Thyroid gland (tissue), 4 donors: Measurements from ENCODE around the gene U2SURP. TPM values are rescaled to one million over a fixed set of nuclear protein-coding genes. Genes with fewer than 3 reads are reported as not detected.
"Not testable (repeated sequence)": the region's sequence is repeated elsewhere in the genome, so short reads cannot be mapped to it uniquely, and the experiment has no call there.

Source experiments
- DNase-seq, 2 donors: peaks; one replicate each; pipeline ENCODE4 v3.0.0-alpha.2; 2019
- H3K27ac ChIP-seq, 3 donors: fragments of 200-600 bp; sonication (generic); 1 replicate in 2 of 3; 2 replicates in 1 of 3; pipeline ENCODE4 v1.5.1; 2016 to 2019; ENCODE audit warnings: mild to moderate bottlenecking in 1 of 3, moderate library complexity in 1 of 3
- H3K27me3 ChIP-seq: fragments of 200-600 bp; sonication (generic); one replicate; pipeline ENCODE4 v1.5.1; 2019
- H3K36me3 ChIP-seq, 2 donors: fragments of 200-600 bp; sonication (generic); one replicate each; pipeline ENCODE4 v1.5.1; 2016 to 2019
- H3K4me1 ChIP-seq, 2 donors: fragments of 200-600 bp; sonication (generic); one replicate each; pipeline ENCODE4 v1.5.1; 2017 to 2019
- H3K4me3 ChIP-seq, 3 donors: fragments of 200-600 bp; sonication (generic); replicated peaks in 1 of 3; 1 replicate in 2 of 3; 2 replicates in 1 of 3; pipeline ENCODE4 v1.5.1; 2016; ENCODE audit warnings: mild to moderate bottlenecking in 1 of 3
- H3K9me3 ChIP-seq: fragments of 200-600 bp; sonication (generic); one replicate; pipeline ENCODE4 v1.5.1; 2017
- CTCF ChIP-seq, 6 experiments: fragments of 200-600 bp in 3 of 6; fragments of 450-650 bp in 3 of 6; sonication (generic) in 3 of 6; IDR thresholded peaks; one replicate each; pipeline ENCODE4 v1.5.1; 2016 to 2019; ENCODE audit warnings: antibody characterized with exemption in 6 of 6, mild to moderate bottlenecking in 2 of 6, inconsistent platforms in 1 of 6, moderate library complexity in 1 of 6
- POLR2A ChIP-seq, 2 donors: fragments of 450-650 bp; IDR thresholded peaks; one replicate each; pipeline ENCODE4 v1.6.1; 2017; ENCODE audit warnings: antibody characterized with exemption in 2 of 2, mild to moderate bottlenecking in 2 of 2, moderate library complexity in 1 of 2
- WGBS, 2 donors: methylation state at CpG; one replicate each; pipeline ENCODE4 v1.1.5; 2017; 5-methylcytosine and 5-hydroxymethylcytosine counted together
- intact Hi-C: fragments of 100-400 bp; cut with DNase I; formaldehyde crosslinking; loops from one replicate; pipeline ENCODE4 v1.15.1; 2023
- total RNA-seq, 4 donors: library from RNA; depleted of rRNA; stranded (reverse); fragments of >200 nt; gene quantifications; one replicate each; pipeline ENCODE4 v1.2.3, GENCODE V29; 2016

The U2SURP gene
- total RNA-seq, 4 donors from 2014 or later = 87.8 to 144 (median 102) TPM

DNA sequence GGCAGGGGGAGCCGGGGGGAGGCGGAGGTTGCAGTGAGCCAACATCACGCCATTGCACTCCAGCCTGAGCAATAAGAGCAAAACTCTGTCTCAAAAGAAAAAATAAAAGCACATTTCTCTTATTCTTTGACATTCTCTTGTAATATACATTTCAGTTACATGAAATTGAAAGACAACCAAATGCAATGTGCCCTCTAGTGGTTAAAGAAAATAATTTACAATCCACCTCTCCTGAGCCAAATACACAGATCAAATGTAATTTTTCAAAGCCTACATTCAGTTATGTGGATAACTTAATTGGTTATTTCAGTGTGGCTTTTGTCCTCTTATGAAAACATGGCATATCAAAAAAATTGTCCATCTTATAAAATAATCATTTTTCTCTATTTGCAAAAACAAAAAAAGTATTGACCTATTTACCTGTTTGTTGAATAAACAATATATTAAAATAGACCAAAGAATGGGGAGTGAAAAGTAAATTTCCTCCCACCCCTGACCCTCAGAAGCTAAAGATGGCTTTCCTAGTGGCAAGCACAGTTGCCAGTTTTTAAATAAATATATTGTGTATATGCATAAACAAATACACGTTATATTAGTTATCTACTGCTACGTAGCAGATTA lies 14.2 kb upstream of the U2SURP start:
- H3K27me3 ChIP-seq = no peaks in the 10 kb centered on the region
- 64 to 71% methylated on average over 5 of the region's 5 CpGs for WGBS, 2 donors
- H3K9me3 ChIP-seq = no peaks in the 10 kb centered on the region
- intact Hi-C loops = no loop called here
- H3K36me3 ChIP-seq = no peaks in the 10 kb centered on the region
- no peak overlapping the region for H3K27ac ChIP-seq
- DNase-seq = no peak
- H3K4me3 ChIP-seq = no peak overlapping the region
- H3K4me1 ChIP-seq = no peaks in the 10 kb centered on the region
- TF ChIP-seq POLR2A (IDR thresholded peaks at IDR 0.05) (no peak), CTCF (IDR thresholded peaks at IDR 0.05) (peak in 4 of 6 experiments; percentile 24 to 65 (median 56))

DNA sequence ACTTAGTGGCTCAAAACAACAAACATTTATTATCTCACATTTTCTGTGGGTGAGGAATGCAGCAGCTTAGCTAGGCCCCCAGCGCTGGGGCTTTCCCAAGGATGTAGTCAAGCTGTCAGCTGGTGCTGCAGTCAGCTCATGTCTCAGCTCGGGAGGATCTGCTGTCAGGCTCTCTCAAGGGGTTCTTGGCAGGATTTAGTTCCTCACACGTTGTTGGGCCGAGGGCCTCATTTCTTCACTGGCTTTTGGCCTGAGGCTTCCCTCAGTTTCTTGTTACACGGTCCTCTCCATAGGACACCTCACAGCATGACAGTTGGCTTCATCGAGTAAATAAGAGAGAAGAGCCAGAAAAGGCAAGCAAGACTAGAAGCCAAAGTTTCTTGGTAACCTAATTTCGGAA lies 13.7 kb upstream of the U2SURP start:
- no peak for TF ChIP-seq POLR2A (IDR thresholded peaks at IDR 0.05)
- TF ChIP-seq CTCF (IDR thresholded peaks at IDR 0.05) = no peak
- 24 to 26% methylated on average over 7 of the region's 7 CpGs for WGBS, 2 donors
- intact Hi-C loops = no loop called here
- Histone ChIP-seq H3K36me3 (no peaks in the 10 kb centered on the region), H3K4me3 (no peak overlapping the region), H3K27ac (no peak overlapping the region), H3K9me3 (no peaks in the 10 kb centered on the region), H3K27me3 (no peaks in the 10 kb centered on the region), H3K4me1 (no peaks in the 10 kb centered on the region)
- DNase-seq = no peak

DNA sequence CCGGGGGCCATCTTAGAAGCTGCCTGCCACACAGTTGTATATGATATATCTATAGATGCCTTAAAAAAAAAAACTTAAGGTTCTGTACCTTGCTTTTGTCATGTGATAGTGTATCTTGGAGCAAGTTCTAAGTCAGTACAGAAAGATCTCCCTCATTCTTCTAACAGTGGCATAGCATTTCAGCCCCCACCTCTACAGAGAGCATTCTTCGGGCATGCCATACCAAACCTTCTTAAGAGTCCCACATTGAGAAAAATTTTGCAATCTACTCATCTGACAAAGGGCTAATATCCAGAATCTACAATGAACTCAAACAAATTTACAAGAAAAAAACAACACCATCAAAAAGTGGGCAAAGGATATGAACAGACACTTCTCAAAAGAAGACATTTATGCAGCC lies 13.1 kb upstream of the U2SURP start:
- H3K4me1 ChIP-seq, intact Hi-C loops, H3K27me3 ChIP-seq, H3K4me3 ChIP-seq, H3K36me3 ChIP-seq, DNase-seq, H3K9me3 ChIP-seq, H3K27ac ChIP-seq: not testable (repeated sequence)
- WGBS, 2 donors = 84 to 93% methylated on average over 2 of the region's 2 CpGs

GRCh38 chr3:142988826-142989225 lies 12.5 kb upstream of the U2SURP start:
- H3K9me3 ChIP-seq, intact Hi-C loops, DNase-seq: not testable (repeated sequence)

DNA sequence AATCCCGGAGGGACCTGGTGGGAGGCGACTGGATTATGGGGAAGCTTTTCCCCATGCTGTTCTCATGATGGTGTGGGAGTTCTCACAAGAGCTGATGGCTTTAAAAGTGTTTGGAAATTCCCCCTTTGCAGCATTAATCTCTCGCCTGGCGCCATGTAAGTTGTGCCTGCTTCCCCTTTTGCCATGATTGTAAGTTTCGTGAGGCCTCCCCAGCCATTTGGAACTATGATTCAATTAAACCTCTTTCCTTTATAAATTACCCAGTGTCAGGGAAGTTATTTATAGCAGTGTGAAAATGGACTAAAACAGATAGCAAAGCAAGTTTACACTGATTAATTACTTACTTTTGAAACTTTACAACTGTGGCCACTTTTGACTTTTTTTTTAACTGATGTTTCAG lies 10.6 kb upstream of the U2SURP start:
- Histone ChIP-seq H3K27me3 (no peaks in the 10 kb centered on the region), H3K9me3 (no peaks in the 10 kb centered on the region), H3K4me1 (no peaks in the 10 kb centered on the region), H3K27ac (no peak overlapping the region), H3K4me3 (no peak overlapping the region), H3K36me3 (no peaks in the 10 kb centered on the region)
- no peak for TF ChIP-seq CTCF (IDR thresholded peaks at IDR 0.05)
- no peak for TF ChIP-seq POLR2A (IDR thresholded peaks at IDR 0.05)
- WGBS, 2 donors = 78 to 79% methylated on average over 5 of the region's 5 CpGs
- intact Hi-C loops = loop anchor here (5.0 to 10.0 kb wide), 2 partner anchors 166 to 408 kb away; no protein-coding TSS in a partner anchor
- no peak for DNase-seq

More at GRCh38 chr3:142988826-142989225, 12.5 kb upstream of the U2SURP start:
- not testable (repeated sequence) for H3K27me3 ChIP-seq, H3K4me1 ChIP-seq, H3K27ac ChIP-seq, H3K36me3 ChIP-seq, H3K4me3 ChIP-seq
- whole genome bisulfite sequencing, 2 donors = 100% methylated on average over 2 of the region's 3 CpGs; no CpG with 5 or more reads in 1 of the 2 donors

DNA sequence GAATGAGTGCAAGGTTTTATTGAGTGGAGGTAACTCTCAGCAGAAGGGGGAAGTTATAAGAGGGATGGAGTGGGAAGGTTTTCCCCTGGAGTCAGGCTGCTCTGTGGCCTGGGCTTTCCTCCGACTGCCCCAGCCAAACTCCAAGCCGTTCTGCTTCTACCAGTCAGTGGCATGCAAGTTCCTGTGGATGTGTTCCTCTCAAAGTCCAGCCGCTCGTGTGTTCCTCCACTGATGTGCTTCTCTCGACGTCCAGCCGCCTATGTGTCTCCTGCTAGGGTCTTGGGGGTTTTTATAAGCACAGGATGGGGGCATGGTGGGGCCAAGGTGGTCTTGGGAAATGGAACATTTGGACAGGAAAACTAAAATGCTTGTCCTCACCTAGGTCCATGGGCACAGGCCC lies 9.0 kb upstream of the U2SURP start:
- H3K36me3 ChIP-seq = no peaks in the 10 kb centered on the region
- H3K27me3 ChIP-seq = no peaks in the 10 kb centered on the region
- TF ChIP-seq CTCF (IDR thresholded peaks at IDR 0.05) (no peak), POLR2A (IDR thresholded peaks at IDR 0.05) (no peak)
- H3K4me1 ChIP-seq = no peaks in the 10 kb centered on the region
- WGBS, 2 donors = 83% methylated on average over 7 of the region's 7 CpGs
- no peak overlapping the region for H3K4me3 ChIP-seq
- H3K9me3 ChIP-seq = no peaks in the 10 kb centered on the region
- DNase-seq = no peak
- H3K27ac ChIP-seq = no peak overlapping the region
- intact Hi-C loops = loop anchor here (5.0 to 10.0 kb wide), 2 partner anchors 168 to 410 kb away; no protein-coding TSS in a partner anchor
